HG02852 (cell line): Measurements from ENCODE around the gene PRR19.
A peak's percentile ranks its signal among the peaks of the same experiment; 100 is the strongest.

Experiments used
- ATAC-seq: cut with Tn5 transposase; IDR thresholded peaks from one replicate; pipeline ENCODE4 v1.9.1; 2021; ENCODE audit warnings: mild to moderate bottlenecking, moderate library complexity; ENCODE audit not compliant: unreplicated experiment

Gene PRR19

GRCh38 chr19:42281827-42282762 is 19.8 kb upstream of the PRR19 start:
- ATAC-seq: no peak

DNA sequence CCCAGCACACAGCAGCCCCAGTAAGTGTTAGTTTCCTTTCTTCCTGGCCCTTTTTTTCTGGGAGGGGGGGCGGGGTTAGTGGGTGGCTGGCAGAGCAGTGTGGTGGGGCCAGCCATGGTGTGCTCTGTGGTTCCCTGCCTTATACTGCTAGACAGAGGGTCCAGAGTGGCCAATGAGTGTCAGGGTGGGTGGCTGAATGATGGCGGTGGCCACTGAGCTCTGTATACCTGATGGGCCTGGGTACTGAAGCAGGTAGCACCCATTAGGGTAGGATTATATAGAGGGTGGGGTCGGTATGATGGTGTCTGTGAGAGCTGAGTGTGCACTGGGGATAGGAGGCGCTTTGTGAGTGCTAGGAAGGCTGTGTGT is 19.1 kb upstream of the PRR19 start:
- no peak for ATAC-seq

DNA sequence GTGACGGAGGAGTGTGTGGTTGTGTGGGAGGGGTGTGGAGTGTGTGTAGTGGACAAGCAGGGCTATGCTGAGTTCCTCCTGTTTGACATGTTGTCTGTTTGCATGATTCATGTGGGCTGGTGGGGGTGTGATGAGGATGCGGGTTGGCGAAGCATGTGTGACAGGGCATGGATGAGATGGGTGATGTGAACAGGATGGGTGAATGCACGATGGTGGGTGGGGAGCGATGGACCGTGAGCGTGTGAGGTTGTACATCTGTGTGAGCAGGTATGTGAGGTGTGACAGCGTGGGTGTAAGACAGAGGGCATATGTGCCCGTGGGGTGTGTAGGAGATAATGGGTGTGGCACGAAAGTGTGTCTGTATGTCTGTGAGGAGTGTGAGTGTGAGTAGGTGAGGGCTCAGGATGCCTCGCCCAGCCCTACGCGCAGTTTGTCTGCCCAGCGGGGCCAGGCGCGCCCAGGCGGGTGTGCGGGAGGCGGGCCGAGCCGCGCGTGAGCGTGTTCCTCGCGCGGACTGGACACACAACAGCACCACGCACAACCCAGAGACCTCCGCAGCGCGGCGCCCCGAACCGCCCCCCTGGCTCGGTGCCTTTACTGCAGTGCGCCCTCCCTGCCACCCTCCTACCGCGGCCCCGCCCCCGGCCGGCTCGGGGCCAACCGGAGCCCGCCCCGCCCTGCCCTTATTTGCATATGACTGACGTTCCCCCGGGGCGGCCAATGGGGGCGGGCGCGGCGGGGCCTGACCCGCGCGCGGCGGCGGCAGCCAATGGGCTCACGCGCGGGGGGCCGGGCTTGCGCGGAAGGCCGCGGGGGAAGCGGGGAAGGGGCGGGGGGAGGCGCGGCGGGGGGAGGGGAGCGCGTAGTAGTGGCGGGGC is 18.5 kb upstream of the PRR19 start:
- ATAC-seq: peak; percentile 39

DNA sequence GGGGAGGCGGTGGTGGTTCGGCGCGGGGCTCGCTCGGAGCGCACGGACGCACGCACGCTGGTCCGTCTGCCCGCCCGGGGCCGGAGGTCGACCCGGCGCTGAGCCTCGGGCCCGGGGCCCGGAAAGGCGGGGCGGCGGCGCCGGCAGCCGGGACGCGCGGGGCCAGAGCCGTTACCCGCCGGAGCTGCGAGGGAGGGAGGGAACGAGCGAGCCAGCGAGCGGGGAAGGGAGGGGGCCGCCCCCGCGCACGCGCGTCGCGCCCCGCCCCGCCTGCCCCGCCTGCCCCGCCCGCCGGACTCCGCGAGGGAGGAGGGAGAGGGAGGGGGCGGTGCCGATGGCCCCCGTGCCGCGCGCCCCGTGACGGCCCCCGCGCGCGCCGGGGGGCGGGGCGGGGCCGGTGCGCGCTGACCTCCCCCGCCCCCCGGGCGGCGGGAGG is 17.8 kb upstream of the PRR19 start:
- peak; percentile 34 for ATAC-seq

DNA sequence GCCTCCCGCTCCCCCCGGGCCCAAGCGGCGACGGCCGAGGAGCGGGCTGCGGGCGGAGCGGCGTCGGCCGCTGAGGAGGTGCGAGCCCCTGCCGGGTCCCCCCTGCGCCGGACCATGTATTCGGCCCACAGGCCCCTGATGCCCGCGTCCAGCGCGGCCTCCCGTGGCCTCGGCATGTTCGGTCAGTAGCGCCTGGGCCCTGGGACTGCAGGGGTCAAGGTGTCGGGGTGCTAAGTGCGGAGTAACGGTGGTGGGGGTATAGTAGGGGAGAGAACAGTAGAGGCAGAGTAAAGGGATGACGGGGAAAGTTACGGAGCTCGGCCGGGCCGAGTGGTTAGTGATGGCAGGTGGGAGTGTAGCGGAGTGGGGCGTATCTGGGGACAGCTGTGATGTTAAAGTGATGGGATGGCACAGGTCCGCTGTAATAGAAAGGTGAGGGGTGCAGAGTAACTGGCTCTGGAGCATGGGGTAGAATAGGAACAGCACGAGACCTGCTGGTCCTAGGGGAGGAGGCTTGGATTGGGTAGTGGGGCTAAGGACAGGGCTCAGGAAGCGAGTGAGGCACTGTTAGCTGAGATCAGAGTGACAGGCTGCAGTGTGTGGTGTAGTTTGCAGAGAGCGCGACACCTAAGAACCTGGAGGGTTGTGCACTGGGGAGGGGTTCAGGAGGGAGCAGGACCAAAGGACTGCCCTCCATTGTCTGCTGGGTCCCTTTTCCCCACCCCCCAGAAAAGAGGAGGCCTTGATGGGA is 17.2 kb upstream of the PRR19 start:
- no peak for ATAC-seq

- ATAC-seq: no peak
Measured at GRCh38 chr19:42285541-42285941, 16.4 kb upstream of the PRR19 start.

DNA sequence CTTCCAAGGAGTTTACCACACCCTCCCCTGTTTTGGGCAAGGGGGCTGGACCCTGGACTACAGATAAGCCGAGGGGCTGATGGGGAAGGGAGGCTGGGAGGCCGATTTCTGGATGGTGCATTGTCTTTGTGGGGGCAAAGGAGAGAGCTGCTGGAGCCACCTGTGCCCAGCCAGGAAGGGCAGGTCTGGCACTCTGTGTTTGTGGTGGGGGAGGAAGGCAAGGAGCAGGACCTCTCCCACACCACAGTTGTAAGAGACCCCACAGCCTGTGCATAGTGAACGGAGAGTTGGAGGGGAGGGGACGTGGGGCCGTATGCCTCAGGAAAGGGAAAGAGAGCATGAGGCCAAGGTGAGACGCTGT is 16.0 kb upstream of the PRR19 start:
- no peak for ATAC-seq

DNA sequence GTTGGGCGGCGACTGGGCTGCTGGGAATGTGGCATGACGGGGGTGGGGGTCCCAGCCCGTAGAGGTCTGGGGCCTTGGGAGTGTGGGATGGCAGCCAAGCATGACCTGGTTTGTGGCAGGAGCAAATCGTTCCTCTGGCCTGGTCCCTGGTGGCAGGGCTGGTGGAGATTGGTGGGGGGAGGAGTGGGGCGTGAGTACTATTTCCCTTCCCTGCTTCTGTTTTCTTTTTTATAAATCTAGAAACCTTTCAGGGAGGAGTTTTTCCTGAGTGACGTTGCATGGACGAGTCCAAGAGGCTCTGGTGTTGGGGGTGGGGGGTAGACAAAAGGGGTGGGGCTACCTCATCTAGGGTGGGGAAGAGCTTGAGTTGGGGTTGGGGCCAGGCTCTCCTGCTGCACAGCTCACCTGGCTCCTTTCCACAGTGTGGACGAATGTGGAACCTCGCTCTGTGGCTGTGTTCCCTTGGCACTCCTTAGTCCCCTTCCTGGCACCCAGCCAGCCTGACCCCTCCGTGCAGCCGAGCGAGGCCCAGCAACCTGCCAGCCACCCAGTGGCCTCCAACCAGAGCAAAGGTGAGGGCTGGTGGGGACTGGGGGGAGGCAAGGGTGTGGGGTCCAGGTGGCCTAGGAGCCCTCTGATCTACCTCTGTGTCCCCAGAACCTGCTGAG is 15.4 kb upstream of the PRR19 start:
- ATAC-seq: no peak

DNA sequence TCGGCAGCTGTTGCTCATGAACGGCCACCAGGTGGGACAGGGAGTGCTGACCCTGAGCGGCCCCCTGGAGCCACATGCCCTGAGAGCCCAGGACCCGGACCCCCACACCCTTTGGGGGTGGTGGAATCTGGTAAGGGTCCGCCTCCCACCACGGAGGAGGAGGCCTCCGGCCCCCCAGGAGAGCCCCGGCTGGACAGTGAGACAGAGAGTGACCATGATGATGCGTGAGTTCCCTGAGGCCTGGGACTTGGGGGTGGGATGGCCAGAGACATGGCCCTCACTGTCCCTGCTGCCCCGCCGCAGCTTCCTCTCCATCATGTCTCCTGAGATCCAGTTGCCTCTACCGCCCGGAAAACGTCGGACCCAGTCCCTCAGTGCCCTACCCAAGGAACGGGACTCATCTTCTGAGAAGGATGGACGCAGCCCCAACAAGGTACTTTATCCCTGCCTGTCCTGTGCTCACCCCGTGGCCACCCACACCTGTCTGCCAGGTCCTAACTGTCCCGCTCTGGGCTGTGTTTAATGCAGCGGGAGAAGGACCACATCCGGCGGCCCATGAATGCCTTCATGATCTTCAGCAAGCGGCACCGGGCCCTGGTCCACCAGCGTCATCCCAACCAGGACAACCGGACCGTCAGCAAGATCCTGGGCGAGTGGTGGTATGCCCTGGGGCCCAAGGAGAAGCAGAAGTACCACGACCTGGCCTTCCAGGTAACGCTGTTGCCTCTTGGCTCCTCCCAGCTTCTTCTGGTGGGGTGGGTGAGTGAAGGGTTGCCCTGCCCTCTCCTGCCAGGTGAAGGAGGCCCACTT is 14.7 kb upstream of the PRR19 start:
- ATAC-seq: no peak

GRCh38 chr19:42287827-42288107 is 14.2 kb upstream of the PRR19 start:
- no peak for ATAC-seq

DNA sequence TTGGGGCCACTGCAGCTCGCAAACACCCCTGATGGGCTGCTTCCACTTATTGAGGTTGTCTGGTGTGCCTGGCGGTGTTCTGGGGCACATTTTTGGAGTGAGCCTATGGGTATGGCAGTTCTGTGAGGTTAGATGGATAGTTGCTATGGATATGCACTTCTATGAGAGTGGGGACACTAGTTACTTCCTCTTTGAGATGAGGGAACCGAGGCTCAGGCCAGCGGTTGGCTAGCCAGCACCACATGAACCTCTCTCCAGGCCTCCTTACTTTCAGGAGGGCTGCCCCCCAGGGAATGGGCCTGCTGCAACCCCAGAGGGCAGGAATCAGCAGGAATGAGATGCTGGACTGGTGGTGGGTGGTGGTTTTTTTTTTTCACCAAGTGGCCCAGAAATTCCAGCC is 13.5 kb upstream of the PRR19 start:
- no peak for ATAC-seq

- no peak for ATAC-seq
Measured at GRCh38 chr19:42288881-42289555, 12.9 kb upstream of the PRR19 start.

- ATAC-seq: no peak
Measured at GRCh38 chr19:42289556-42290041, 12.3 kb upstream of the PRR19 start.

DNA sequence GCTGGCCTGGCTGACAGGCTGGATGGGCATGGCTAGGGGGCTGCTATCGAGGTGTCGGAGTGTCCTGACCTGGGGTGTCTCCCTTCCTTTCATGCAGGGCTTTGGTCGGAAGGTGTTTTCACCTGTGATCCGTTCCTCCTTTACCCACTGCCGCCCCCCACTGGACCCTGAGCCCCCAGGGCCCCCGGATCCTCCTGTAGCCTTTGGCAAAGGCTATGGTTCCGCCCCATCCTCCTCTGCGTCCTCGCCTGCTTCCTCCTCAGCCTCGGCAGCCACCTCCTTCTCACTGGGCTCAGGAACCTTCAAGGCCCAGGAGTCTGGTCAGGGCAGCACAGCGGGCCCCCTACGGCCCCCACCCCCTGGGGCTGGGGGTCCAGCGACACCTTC is 11.8 kb upstream of the PRR19 start:
- ATAC-seq: no peak

DNA sequence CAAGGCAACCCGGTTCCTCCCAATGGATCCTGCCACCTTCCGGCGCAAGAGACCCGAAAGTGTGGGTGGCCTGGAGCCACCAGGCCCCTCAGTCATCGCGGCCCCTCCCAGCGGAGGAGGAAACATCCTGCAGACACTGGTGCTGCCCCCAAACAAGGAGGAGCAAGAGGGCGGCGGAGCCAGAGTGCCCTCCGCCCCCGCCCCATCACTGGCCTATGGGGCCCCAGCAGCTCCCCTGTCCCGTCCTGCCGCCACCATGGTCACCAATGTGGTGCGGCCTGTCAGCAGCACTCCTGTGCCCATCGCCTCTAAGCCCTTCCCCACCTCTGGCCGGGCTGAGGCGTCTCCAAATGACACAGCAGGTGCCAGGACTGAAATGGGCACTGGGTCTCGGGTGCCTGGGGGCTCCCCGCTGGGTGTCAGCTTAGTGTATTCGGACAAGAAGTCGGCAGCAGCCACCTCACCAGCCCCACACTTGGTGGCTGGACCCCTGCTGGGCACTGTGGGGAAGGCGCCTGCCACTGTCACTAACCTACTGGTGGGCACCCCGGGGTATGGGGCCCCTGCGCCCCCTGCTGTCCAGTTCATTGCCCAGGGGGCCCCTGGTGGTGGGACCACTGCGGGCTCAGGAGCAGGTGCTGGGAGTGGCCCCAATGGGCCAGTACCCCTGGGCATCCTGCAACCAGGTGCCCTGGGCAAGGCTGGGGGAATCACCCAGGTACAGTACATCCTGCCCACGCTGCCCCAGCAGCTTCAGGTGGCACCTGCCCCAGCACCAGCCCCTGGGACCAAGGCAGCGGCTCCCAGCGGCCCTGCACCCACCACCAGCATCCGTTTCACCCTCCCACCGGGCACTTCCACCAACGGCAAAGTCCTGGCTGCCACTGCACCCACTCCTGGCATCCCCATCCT is 11.2 kb upstream of the PRR19 start:
- no peak for ATAC-seq

DNA sequence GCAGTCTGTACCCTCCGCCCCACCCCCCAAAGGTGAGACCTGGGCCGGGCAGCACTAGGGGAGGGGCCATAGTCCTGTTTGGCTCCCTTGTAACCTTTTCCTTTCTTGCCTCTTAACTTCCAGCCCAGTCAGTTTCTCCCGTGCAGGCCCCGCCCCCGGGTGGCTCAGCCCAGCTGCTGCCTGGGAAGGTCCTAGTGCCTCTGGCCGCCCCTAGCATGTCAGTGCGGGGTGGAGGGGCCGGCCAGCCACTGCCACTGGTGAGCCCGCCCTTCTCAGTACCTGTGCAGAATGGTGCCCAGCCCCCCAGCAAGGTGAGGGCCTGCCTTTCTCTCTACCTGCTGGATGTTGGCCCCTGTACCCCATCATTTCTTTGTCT is 10.5 kb upstream of the PRR19 start:
- ATAC-seq: no peak

- no peak for ATAC-seq
Measured at GRCh38 chr19:42292042-42292960, 9.6 kb upstream of the PRR19 start.
